ENCODE data around the gene STXBP2.
A peak's percentile ranks its signal among the peaks of the same experiment; 100 is the strongest.

The STXBP2 gene

DNA sequence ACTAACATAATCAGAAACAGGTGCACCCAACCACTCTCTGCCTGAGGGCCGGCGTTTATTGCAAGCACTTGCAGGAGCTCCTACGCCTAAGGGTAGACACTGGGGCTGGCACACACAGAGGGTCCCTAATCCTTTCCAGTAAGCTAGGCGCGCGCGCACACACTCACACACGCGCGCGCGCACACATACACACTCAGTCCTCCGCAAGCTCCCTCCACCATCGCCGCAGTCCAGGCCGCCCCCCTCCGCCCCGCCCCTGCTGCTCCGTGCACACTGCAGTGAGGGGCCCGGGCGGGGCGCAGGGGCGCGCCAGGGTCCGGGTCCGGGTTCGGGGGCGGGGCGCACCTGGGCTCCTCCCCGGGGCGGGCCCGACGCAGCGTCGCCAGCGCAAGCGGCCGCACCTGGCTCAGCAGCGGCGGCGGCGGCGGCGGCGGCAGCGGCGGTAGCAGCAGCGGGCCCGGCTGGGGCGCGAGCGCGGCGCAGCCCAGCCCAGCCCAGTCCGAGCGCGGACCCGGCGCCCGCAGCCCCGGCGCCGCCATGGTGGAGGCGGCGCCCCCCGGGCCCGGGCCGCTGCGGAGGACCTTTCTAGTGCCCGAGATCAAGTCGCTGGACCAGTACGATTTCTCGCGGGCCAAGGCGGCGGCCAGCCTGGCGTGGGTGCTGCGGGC, 41.3 kb upstream of the STXBP2 start, which contains the start of gene CAMSAP3 (continued):
- TF ChIP-seq ZNF558 (tag by site-specific recombination; IDR thresholded peaks at IDR 0.05) (no peak), ZNF138 (tag by site-specific recombination; IDR thresholded peaks at IDR 0.05; ENCODE audit: borderline replicate concordance) (no peak), ZNF626 (tag by site-specific recombination; IDR thresholded peaks at IDR 0.05) (no peak), ZNF366 (tag by site-specific recombination; conservative IDR thresholded peaks at IDR 0.05) (no peak), HOXD13 (CRISPR knock-in tag; IDR thresholded peaks at IDR 0.05; ENCODE audit: borderline replicate concordance) (no peak), ZNF140 (tag by site-specific recombination; IDR thresholded peaks at IDR 0.05) (no peak), YY2 (tag by site-specific recombination; IDR thresholded peaks at IDR 0.05) (no peak), ZXDB (tag by site-specific recombination; IDR thresholded peaks at IDR 0.05) (peak; percentile 77), ZBTB1 (tag by site-specific recombination; IDR thresholded peaks at IDR 0.05) (no peak), MEIS1 (CRISPR knock-in tag; IDR thresholded peaks at IDR 0.05; ENCODE audit: borderline replicate concordance) (no peak), ZFP3 (tag by site-specific recombination; IDR thresholded peaks at IDR 0.05; ENCODE audit: low read depth) (no peak), ZNF571 (tag by site-specific recombination; IDR thresholded peaks at IDR 0.05) (no peak), KLF7 (tag by site-specific recombination; IDR thresholded peaks at IDR 0.05; ENCODE audit: borderline replicate concordance) (no peak), ZNF670 (tag by site-specific recombination; IDR thresholded peaks at IDR 0.05; ENCODE audit: low read depth) (no peak), ZNF423 (tag by site-specific recombination; IDR thresholded peaks at IDR 0.05) (no peak), ZNF701 (tag by site-specific recombination; IDR thresholded peaks at IDR 0.05) (no peak), ZNF354C (tag by site-specific recombination; IDR thresholded peaks at IDR 0.05; ENCODE audit: borderline replicate concordance, low read depth) (no peak), ZNF660 (tag by site-specific recombination; IDR thresholded peaks at IDR 0.05) (no peak), ZNF157 (tag by site-specific recombination; IDR thresholded peaks at IDR 0.05) (no peak), ZNF311 (tag by site-specific recombination; IDR thresholded peaks at IDR 0.05; ENCODE audit: borderline replicate concordance) (no peak), ZBTB17 (tag by site-specific recombination; IDR thresholded peaks at IDR 0.05) (no peak)
- TF ChIP-seq, protein P1, sequence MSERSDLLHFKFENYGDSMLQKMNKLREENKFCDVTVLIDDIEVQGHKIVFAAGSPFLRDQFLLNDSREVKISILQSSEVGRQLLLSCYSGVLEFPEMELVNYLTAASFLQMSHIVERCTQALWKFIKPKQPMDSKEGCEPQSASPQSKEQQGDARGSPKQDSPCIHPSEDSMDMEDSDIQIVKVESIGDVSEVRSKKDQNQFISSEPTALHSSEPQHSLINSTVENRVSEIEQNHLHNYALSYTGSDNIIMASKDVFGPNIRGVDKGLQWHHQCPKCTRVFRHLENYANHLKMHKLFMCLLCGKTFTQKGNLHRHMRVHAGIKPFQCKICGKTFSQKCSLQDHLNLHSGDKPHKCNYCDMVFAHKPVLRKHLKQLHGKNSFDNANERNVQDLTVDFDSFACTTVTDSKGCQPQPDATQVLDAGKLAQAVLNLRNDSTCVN (tag by site-specific recombination; optimal IDR thresholded peaks at IDR 0.05), result peak; percentile 87
- TF ChIP-seq, protein P2, sequence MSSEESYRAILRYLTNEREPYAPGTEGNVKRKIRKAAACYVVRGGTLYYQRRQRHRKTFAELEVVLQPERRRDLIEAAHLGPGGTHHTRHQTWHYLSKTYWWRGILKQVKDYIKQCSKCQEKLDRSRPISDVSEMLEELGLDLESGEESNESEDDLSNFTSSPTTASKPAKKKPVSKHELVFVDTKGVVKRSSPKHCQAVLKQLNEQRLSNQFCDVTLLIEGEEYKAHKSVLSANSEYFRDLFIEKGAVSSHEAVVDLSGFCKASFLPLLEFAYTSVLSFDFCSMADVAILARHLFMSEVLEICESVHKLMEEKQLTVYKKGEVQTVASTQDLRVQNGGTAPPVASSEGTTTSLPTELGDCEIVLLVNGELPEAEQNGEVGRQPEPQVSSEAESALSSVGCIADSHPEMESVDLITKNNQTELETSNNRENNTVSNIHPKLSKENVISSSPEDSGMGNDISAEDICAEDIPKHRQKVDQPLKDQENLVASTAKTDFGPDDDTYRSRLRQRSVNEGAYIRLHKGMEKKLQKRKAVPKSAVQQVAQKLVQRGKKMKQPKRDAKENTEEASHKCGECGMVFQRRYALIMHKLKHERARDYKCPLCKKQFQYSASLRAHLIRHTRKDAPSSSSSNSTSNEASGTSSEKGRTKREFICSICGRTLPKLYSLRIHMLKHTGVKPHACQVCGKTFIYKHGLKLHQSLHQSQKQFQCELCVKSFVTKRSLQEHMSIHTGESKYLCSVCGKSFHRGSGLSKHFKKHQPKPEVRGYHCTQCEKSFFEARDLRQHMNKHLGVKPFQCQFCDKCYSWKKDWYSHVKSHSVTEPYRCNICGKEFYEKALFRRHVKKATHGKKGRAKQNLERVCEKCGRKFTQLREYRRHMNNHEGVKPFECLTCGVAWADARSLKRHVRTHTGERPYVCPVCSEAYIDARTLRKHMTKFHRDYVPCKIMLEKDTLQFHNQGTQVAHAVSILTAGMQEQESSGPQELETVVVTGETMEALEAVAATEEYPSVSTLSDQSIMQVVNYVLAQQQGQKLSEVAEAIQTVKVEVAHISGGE (tag by site-specific recombination; conservative IDR thresholded peaks at IDR 0.05; ENCODE audit: low read depth), result no peak
- TF ChIP-seq, protein P3, sequence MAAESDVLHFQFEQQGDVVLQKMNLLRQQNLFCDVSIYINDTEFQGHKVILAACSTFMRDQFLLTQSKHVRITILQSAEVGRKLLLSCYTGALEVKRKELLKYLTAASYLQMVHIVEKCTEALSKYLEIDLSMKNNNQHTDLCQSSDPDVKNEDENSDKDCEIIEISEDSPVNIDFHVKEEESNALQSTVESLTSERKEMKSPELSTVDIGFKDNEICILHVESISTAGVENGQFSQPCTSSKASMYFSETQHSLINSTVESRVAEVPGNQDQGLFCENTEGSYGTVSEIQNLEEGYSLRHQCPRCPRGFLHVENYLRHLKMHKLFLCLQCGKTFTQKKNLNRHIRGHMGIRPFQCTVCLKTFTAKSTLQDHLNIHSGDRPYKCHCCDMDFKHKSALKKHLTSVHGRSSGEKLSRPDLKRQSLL (tag by site-specific recombination; IDR thresholded peaks at IDR 0.05), result no peak
- TF ChIP-seq, protein P4, sequence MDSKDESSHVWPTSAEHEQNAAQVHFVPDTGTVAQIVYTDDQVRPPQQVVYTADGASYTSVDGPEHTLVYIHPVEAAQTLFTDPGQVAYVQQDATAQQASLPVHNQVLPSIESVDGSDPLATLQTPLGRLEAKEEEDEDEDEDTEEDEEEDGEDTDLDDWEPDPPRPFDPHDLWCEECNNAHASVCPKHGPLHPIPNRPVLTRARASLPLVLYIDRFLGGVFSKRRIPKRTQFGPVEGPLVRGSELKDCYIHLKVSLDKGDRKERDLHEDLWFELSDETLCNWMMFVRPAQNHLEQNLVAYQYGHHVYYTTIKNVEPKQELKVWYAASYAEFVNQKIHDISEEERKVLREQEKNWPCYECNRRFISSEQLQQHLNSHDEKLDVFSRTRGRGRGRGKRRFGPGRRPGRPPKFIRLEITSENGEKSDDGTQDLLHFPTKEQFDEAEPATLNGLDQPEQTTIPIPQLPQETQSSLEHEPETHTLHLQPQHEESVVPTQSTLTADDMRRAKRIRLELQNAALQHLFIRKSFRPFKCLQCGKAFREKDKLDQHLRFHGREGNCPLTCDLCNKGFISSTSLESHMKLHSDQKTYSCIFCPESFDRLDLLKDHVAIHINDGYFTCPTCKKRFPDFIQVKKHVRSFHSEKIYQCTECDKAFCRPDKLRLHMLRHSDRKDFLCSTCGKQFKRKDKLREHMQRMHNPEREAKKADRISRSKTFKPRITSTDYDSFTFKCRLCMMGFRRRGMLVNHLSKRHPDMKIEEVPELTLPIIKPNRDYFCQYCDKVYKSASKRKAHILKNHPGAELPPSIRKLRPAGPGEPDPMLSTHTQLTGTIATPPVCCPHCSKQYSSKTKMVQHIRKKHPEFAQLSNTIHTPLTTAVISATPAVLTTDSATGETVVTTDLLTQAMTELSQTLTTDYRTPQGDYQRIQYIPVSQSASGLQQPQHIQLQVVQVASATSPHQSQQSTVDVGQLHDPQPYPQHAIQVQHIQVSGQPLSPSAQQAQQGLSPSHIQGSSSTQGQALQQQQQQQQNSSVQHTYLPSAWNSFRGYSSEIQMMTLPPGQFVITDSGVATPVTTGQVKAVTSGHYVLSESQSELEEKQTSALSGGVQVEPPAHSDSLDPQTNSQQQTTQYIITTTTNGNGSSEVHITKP (tag by site-specific recombination; IDR thresholded peaks at IDR 0.05), result peak; percentile 86
- TF ChIP-seq, protein P5, sequence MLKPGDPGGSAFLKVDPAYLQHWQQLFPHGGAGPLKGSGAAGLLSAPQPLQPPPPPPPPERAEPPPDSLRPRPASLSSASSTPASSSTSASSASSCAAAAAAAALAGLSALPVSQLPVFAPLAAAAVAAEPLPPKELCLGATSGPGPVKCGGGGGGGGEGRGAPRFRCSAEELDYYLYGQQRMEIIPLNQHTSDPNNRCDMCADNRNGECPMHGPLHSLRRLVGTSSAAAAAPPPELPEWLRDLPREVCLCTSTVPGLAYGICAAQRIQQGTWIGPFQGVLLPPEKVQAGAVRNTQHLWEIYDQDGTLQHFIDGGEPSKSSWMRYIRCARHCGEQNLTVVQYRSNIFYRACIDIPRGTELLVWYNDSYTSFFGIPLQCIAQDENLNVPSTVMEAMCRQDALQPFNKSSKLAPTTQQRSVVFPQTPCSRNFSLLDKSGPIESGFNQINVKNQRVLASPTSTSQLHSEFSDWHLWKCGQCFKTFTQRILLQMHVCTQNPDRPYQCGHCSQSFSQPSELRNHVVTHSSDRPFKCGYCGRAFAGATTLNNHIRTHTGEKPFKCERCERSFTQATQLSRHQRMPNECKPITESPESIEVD (tag by site-specific recombination; IDR thresholded peaks at IDR 0.05), result no peak
- TF ChIP-seq, protein P6, sequence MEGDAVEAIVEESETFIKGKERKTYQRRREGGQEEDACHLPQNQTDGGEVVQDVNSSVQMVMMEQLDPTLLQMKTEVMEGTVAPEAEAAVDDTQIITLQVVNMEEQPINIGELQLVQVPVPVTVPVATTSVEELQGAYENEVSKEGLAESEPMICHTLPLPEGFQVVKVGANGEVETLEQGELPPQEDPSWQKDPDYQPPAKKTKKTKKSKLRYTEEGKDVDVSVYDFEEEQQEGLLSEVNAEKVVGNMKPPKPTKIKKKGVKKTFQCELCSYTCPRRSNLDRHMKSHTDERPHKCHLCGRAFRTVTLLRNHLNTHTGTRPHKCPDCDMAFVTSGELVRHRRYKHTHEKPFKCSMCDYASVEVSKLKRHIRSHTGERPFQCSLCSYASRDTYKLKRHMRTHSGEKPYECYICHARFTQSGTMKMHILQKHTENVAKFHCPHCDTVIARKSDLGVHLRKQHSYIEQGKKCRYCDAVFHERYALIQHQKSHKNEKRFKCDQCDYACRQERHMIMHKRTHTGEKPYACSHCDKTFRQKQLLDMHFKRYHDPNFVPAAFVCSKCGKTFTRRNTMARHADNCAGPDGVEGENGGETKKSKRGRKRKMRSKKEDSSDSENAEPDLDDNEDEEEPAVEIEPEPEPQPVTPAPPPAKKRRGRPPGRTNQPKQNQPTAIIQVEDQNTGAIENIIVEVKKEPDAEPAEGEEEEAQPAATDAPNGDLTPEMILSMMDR (tag by site-specific recombination; IDR thresholded peaks at IDR 0.05), result no peak
